ENCODE data around the gene BPIFB1.

DNA sequence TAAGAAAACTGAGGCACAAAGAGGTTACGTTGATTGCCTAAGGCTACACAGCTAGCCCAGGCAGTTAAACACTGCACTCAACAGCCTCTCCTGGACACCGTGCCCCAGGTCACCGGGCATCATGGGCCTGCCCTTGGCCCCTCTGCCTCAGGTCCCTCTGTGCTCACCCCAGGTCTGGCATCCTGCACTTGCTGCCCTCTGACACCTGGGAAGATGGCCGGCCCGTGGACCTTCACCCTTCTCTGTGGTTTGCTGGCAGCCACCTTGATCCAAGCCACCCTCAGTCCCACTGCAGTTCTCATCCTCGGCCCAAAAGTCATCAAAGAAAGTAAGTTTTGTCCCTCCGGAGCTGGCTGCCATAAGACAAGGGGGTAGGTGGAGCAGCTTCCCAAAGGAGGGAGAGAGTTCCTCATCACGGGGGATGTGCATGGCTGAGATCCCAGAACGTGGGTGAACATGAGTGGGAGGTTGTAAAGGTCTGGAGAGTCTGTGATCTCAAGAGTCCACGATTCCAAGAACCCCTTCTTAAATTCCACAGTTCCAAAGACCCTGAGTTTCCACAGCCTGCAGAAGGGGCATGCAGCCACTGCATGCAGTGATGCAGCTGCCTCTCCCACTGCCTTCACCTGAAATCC is 3.0 kb downstream of the BPIFB1 start:
- TF ChIP-seq CTCF (IDR thresholded peaks at IDR 0.05) (no peak), POLR2AphosphoS5 (IDR thresholded peaks at IDR 0.05) (no peak)

All from esophagus muscularis mucosa (tissue), 3 donors.